ENCODE measurements around the gene ZCCHC2.

Gene ZCCHC2

DNA sequence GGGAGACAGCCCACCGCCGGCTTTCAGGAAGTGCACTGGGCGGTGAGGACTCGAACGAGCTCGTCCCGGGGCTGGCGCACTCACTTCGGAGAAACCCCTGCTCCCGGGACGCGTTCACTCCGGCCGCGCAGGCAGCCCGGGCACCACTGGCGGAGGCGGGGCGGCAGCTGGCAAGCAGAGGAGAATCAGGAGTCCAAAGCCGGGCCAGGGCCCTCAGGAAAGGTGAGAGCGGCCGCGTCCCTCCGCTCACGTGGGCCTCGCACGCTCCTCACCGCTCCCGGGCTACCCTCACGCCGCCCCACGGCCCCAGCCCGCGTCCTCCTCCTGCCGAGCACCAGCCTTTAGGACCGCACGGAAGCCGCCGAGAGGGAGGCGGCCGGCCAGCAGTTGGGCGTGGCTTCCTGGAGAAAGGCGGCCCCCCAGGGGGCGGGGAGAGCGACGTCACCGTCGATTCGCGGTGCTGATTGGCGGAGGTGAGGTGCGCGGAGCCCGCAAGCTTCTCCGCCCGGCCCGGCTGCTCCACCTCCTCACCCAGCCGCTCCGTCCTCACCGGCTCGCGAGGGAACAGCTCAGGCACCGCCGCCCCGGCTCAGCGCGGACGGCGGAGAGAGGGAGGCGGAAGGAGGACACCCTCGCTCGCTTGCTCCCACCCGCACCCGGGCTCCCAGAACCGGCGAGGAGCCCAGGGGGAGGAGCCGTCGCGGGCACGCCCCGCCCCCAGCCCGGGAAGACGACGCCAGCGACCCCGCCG, at the start of gene ZCCHC2:
TSS of gene ZCCHC2 (plus strand) at position 522 of the 751 bp plus-strand sequence. CDS start 400 bp downstream, outside the sequence.
- peak; percentile 94 to 98 for DNase-seq (ENCODE audit: low read depth in 2 of 2)

DNA sequence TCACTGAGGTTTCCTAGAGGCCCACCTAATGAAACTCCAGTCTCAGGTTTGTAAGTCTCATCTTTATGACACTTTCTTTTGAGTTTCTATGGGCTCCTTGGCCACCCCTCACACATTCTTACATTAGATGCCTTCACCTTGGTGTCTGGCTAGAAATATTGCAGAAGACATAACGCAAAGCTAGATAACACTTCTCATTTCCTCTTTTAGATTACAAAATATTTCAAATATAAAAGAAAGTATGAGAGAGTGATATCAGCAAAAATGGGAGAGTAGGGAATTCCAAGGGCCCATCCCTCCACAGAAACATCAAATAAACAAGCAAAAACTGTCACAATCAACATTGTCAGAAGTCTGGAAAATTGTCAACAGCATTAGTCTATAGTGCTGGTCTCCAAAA, 43.3 kb upstream of the ZCCHC2 start:
- DNase-seq (ENCODE audit: low read depth in 2 of 2) = no peak

DNA sequence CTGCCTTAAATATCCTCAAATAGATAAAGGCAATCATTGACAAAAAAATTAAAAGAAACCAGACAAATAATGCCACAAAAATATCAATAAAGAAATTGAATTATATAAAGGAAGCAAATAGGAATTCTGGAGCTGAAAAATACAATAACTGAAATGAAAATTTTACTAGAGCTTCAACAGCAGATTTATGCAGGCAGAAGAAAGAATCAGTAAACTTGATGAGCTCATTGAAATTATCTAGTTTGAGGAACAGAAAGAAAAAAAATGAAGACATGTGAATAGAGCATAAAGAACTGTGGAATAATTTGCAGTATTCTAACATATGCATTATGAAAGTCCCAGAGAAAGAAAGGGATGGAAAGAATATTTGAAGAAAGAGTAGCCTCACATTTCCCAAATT, 41.9 kb upstream of the ZCCHC2 start:
- DNase-seq (ENCODE audit: low read depth in 2 of 2) = no peak

DNA sequence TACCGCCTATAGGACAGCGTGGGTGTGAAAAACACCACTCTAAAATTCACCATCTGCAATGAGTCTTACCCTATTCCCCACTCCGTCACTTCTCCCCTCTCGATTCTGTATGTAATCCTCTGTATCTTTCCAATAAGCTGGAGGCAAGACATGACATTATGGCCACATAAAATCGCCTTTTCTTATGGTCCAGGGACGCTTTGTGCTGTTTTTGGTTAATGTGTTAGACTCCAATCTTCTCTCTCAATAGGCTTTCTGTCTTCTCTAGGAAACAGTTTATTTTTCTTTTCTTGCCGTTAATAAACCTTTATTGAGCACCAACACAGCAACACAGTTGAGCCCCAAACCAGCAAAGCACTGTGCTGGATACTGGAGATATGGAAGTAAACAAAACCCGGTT, 37.9 kb upstream of the ZCCHC2 start:
- DNase-seq (ENCODE audit: low read depth in 2 of 2) = no peak

DNA sequence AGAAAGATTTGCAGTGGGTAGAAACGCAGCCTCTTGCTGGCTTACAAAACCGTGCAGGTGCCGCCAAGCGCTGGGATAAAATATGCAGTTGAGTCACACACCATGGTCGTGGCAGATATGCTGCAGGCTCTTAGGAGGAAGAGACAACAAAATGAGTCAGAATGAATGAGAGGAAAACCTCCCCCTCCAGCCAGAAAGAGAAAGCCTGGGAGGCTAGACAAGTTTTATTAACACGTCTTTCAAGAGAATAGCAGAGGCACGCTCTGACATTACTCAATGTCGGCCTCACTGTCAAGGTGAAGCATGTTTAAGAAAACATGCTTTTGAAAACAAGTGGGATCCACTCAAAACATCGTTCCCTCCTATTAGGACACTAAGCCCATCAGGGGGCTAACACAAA, 37.1 kb upstream of the ZCCHC2 start:
- DNase-seq (ENCODE audit: low read depth in 2 of 2) = no peak

DNA sequence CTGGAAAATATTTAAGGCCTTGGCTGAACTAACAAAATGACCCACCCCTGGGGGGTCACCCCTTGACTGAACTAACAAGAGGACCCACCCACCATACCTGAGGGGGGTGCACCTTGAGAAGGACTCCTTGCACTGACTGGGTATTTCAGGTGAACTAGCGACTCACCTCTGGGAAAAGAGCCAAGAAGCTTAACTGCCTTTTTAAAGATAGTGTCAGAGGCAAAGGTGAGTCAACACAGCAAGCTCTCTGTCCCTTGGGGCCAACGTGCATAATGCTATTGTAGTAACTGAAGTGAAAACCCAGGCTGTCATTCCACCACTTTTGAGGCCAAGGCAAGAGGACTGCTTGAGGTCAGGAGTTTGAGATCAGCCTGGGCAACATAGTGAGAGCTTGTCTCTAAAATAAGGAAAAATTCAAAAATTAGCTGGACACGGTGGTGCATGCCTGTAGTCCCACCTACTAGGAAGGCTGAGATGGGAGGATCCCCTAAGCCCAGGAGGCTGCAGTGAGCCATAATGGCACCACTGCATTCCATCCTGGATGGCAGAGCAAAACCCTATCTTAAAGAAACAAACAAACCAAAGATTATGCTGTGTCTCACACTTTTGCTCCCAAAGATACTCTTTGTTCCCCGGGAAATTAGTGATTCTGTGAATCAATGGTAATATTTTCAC, 36.4 kb upstream of the ZCCHC2 start:
- DNase-seq (ENCODE audit: low read depth in 2 of 2) = no peak

DNA sequence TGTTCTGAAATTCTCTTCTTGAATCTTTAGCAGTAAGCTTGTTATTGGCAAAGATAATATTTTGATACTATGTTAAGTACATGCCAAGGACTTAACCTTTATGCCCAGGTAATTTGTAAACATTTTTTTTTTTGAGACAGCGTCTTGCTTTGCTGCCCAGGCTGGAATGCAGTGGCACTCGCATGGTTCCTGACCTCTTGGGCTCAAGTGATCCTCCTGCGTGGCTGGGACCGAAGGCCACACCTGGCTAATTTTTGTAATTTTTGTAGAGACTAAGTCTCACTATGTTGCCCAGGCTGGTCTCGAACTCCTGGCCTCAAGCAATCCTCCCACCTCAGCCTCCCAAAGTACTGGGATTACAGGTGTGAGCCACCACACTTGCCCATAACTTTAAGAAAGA, 35.7 kb upstream of the ZCCHC2 start:
- no peak for DNase-seq (ENCODE audit: low read depth in 2 of 2)

DNA sequence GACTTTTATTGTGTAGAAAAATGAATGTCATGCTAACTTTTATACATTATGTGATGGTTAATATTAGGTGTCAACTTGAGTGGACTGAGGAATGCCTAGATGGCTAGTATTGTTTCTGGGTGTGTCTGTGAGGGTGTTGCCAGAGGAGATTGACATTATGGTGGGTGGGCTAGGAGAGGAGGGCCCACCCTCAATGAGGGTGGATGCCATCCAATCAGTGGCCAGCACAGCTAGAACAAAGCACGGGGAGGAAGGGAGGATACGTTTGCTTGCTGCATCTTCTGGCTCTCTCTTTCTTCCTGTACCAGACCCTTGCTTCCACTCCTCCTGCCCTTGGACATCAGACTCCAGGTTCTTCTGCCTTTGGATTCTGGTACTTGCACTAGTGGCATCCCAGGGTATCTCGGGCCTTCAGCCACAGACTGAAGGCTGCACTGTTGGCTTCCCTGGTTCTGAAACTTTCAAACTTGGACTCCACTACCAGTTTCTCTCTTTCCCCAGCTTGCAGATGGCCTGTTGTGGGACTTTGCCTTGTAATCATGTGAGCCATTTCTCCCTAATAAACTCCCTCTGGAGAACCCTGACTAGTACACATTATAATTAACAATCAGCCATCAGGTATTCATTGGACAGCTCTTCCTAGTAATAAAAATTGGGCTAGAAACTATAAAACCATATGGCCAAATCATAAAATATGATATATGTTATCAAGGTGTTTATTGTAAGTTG, 31.7 kb upstream of the ZCCHC2 start:
- no peak for DNase-seq (ENCODE audit: low read depth in 2 of 2)

DNA sequence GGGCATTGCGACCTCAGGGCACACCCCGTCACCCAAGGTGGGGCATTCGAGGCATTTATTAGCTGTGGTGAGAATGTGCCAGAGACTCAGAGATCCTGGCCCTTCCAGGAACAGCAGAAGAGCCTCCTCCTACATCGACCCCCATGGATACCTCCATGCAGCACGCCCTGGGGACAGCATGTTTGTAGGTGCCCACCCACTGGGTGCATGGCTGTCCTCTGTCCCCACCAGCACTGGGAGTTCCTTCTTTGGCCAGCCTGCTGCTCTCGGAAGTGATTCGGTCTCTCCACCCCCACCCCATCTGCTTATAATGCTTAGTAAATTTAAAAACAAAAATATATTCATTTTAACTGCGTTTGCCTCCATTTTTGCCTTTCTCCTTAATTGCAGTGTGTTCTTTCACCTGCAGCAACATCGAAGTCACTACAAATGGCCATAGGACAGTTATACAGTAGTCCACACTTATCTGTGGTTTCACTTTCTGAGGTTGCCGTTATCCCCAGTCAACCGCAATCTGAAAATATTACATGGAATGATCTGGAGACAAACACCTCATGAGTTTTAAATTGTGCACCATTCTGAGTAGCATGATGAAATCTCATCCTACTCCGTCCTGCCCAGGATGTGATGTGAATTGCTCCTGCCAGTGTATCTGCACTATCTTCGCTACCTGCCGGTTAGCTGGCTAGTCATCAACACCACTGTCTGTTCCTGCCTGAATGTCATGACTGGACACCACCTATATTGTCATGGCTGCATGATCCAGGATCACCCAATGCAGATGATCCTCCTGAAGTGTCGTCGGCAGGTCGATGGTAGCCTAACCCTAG, 29.6 kb upstream of the ZCCHC2 start:
- DNase-seq (ENCODE audit: low read depth in 2 of 2) = no peak

DNA sequence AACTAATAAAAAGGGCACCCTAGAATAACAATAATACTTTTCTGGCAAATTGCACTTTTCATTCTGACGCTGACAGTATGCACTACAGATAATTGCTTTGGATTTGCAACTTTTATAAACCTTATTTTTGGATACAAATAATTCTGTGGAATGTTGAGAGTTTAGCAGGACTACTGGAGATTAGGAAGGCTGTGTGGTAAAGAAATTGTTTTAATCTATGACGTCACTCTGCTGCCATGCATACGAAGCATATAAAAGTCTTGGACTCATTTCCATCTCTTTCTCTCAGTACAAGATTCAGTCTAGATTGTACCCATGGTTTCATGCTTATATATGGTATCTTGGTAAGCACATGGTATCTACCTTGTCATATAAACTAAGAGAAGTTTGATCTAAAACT, 28.1 kb upstream of the ZCCHC2 start:
- no peak for DNase-seq (ENCODE audit: low read depth in 2 of 2)

DNA sequence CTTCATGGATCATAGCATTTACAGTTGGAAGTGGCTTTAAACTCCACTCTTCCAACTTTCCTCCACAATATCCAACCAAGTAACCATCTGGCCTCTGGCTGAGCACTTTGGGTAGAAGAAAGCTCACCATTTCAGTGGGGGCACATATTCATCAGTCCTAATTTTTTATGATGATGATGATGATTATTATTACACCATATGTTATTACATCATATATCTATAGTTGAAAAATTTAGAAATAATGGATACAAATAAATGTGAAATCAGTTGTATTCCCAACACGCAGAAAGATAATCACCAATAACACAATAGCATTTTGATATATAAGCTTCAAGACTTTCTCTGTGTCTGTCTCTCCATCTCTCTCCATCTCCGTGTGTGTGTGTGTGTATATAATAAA, 26.6 kb upstream of the ZCCHC2 start:
- DNase-seq (ENCODE audit: low read depth in 2 of 2) = no peak

DNA sequence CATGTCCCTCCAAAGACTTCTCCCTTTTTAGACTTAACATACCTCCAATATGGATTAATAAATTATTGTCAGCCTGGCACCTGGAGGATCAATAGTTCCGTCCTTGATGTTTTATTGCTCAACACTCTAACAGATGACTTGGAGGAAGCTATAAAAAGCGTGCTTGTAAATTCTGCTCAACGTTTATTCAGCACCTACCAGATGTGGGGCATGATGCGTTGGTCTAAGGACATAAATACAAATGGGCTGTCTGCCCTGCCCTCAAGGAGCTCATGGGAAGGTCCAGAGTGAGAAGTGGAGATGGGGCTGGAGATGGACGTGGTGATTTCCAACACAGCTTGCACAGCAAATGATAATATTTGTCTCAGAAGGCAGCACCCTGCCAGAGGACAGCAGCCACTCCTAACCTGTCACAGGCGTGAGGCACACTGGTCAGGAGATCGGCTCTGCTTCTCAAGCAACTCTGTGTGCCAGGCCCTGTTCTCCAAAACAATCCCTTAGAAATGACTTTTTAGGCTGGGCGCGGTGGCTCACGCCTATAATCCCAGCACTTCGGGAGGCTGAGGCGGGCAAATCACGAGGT, 25.5 kb upstream of the ZCCHC2 start:
- no peak for DNase-seq (ENCODE audit: low read depth in 2 of 2)

DNA sequence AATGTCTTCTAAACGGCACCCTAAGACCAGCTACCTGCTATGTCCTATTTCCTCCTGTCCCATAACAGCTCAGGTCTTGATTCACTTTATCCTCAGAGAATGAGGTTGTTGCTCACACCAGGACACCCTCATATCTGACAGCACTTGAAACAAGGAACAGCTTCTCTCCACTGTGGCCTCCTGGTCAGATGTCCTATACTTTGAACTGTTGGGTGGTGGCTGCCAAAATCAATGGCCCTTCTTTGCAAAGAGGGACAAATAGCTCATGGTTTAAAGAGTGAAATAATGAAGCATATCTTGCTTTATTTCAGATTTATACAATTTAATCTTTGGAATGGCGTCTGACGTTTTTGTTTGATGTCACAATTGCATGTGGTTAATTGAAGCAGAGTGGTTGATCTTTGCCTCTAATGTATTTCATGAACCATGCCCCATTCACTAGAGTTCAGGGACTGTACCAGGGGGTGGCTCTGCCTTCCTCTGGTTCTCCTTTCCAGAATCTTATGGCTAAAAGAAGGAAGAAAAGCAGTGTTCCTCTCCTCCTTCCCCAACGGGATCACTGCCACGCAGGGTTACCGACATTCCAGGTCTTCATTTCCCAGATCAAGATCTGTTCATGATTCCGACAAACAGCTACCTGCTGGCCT, 24.1 kb upstream of the ZCCHC2 start:
- no peak for DNase-seq (ENCODE audit: low read depth in 2 of 2)

DNA sequence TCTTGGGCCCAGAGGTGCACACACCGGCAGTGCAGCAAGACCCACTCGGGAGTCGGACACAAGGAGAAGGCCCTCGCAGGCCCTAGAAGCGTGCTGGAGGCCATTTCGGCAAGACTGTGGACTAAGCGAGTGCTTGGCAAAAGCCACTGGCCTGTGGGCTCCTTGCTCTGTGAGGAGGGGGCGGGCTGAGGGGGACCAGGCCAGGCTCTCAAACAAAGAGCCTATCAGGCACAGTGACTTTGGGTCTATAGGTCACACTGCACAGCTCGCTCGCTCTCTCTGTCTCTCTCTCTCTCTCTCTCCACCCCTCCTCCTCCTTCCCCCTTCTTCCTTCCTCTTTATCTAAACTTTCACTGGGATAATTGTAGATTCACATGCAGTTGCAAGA, 23.6 kb upstream of the ZCCHC2 start:
- no peak for DNase-seq (ENCODE audit: low read depth in 2 of 2)

DNA sequence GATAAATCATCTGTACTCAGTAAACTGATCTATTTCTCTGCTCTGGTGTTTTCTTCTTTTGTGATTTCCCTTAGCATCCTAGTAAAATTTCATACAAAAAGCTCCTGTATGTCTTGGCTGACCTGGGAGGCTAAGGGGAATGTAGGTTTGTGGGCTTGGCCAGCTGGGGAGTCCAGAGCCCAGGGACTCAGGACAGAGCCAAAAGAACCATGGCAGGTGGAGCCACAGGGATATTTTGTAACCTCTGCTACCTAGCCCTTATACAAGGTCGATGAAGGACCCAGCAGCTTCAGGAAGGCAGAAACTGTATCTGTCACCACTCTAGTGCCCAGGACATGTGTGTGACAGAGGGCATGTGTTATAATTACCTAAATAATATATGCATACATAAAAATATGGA, 22.7 kb upstream of the ZCCHC2 start:
- no peak for DNase-seq (ENCODE audit: low read depth in 2 of 2)

DNA sequence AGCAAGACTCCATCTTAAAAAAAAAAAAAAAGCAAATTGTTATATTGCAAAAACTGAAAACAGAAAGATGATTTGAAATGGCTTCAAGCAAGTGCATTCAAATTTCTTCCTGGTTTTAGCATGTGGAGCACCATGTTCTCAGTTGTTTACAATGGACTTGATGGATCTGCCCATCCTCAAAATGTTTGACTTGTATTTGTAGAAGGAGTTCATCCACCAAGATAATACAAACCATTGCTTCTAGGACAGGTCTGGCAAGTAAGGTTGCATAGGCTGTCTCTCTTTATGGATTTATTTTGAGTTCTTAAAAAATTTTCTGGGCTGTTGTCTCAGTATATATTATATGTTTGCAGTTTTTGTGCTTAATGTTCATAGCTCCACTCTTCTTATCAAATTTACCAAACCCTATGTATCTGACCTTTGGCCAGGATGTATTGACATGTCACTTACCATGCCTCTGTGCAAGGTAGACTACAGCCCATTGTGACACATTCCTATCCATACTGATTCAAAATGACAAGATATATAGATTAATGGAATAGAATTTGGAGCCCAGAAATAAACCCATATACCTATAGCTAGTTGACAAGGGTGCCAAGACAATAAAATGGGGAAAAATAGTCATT, 21.7 kb upstream of the ZCCHC2 start:
- DNase-seq (ENCODE audit: low read depth in 2 of 2) = no peak

DNA sequence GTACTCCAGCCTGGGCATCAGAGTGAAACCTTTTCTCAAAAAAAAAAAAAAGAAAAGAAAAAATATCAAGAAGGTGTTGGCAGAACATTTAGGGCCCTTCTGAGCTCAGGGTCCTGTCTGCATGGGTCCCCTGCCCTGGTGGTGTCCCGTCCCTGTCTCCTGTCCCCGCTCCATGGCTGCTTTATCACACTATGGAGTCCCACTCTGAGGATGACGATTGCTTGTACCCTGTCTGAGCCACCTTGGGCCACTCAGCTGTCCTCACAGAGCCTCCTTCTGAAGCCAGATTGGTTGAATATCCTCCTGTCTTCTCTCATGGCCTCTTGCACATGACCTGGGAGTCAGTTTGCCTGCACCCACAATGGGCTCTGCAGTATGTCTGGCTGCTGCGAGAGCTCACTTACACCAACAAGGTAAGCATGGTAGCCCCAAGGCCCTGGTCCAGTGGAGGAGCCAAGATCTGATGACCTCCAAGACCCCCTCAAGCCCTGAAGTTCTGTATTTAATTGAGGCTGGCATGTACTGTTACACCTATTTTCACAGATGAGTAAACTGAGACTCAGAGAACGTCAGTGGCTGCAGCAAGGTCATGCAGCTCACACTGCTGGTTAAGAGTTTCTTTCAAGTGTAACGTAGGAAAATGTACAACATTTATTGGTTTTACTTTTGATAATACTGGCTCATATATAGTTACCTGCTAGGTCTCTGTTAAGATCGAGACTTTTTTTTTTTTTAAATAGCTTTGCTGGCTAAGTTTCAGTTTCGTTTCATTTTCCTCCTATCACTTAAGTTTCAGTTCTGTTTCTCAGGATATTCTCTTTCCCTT, 16.9 kb upstream of the ZCCHC2 start:
- DNase-seq (ENCODE audit: low read depth in 2 of 2) = no peak

DNA sequence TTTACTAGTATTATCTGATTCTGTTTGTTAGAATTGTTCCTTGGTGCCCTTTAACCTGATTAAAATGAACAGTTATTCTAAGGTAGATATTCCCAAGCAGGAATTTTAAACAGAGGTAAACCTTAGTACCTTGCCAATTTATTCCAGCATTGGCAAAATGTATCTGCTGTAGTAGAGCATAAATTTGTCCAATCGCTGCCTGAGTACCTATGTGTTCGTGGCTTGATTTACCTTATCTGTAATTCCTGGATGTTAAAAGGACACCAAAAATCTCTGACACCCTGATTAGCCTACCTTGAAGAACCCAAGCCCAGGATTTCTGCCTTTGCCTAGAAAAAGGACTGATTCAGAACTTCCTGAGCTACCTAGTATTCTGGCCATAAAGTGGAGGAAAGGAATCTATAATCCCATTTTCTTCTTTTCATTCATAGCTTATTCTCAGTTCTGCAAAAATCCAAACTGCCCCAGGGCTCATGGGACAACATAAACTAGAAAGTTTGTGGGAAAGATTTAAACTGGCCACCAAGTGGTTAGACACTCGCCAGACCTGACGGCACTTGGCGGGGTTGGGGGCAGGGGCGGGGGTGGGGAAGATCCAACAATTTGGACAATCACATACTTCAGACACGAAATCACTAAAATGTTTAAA, 16.2 kb upstream of the ZCCHC2 start:
- no peak for DNase-seq (ENCODE audit: low read depth in 2 of 2)

DNA sequence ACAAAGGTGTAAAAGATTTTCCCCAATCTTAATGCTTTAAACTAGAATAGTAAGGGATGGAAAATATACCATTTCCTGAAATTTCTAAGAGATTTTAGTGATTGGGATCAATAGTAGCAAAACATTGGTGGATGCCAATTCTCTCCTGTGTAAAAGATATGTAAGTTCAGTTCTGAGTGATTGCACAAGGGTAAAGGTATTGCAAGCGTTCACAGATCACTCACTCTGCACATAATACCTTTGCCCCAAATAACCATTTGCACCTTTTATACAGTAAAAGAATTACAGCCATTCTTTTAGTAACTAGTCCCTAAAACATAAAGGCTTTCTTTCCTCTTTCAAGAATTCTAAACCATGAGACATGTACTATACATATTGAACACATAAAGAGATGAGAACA, 13.0 kb upstream of the ZCCHC2 start:
- DNase-seq (ENCODE audit: low read depth in 2 of 2) = no peak

Data from stimulated activated CD4-positive, alpha-beta T cell treated with anti-CD3 and anti-CD28 coated beads, Interleukin-1b, Interleukin-23, amount 100 ng/mL, for 1 hour (primary cell).